ENCODE results near the gene ADAMTS2. TPM values are rescaled to one million over a fixed set of nuclear protein-coding genes. Genes with fewer than 3 reads are reported as not detected.

The ADAMTS2 gene
- total RNA-seq, 1 donor from 2014 or later: 0.29 TPM

- TF ChIP-seq CTCF (conservative IDR thresholded peaks at IDR 0.05; ENCODE audit: low read depth, low read length): no peak
- no peak for DNase-seq (ENCODE audit: low read depth)
- H3K4me3 ChIP-seq (ENCODE audit: low read depth, low read length): no peak overlapping the region
Measured at GRCh38 chr5:179227580-179228311, 117.5 kb downstream of the ADAMTS2 start.

- H3K4me3 ChIP-seq (ENCODE audit: low read depth, low read length): no peak overlapping the region
- DNase-seq (ENCODE audit: low read depth): no peak
- no peak for TF ChIP-seq CTCF (conservative IDR thresholded peaks at IDR 0.05; ENCODE audit: low read depth, low read length)
Measured at GRCh38 chr5:179227229-179227579, 118.1 kb downstream of the ADAMTS2 start.

GRCh38 chr5:179226696-179227095 lies 118.6 kb downstream of the ADAMTS2 start:
- DNase-seq (ENCODE audit: low read depth): no peak
- no peak for TF ChIP-seq CTCF (conservative IDR thresholded peaks at IDR 0.05; ENCODE audit: low read depth, low read length)

GRCh38 chr5:179225387-179225786 lies 119.9 kb downstream of the ADAMTS2 start:
- no peak overlapping the region for H3K4me3 ChIP-seq (ENCODE audit: low read depth, low read length)
- TF ChIP-seq CTCF (conservative IDR thresholded peaks at IDR 0.05; ENCODE audit: low read depth, low read length): no peak

More at GRCh38 chr5:179226696-179227095, 118.6 kb downstream of the ADAMTS2 start:
- H3K4me3 ChIP-seq (ENCODE audit: low read depth, low read length): no peak overlapping the region

GRCh38 chr5:179224741-179225140 lies 120.5 kb downstream of the ADAMTS2 start:
- DNase-seq (ENCODE audit: low read depth): no peak
- no peak overlapping the region for H3K4me3 ChIP-seq (ENCODE audit: low read depth, low read length)
- no peak for TF ChIP-seq CTCF (conservative IDR thresholded peaks at IDR 0.05; ENCODE audit: low read depth, low read length)

More at GRCh38 chr5:179225387-179225786, 119.9 kb downstream of the ADAMTS2 start:
- no peak for DNase-seq (ENCODE audit: low read depth)

GRCh38 chr5:179223961-179224360 lies 121.3 kb downstream of the ADAMTS2 start:
- TF ChIP-seq CTCF (conservative IDR thresholded peaks at IDR 0.05; ENCODE audit: low read depth, low read length): no peak
- no peak for DNase-seq (ENCODE audit: low read depth)
- H3K4me3 ChIP-seq (ENCODE audit: low read depth, low read length): no peak overlapping the region

- no peak for DNase-seq (ENCODE audit: low read depth)
- no peak for TF ChIP-seq CTCF (conservative IDR thresholded peaks at IDR 0.05; ENCODE audit: low read depth, low read length)
- no peak overlapping the region for H3K4me3 ChIP-seq (ENCODE audit: low read depth, low read length)
Measured at GRCh38 chr5:179223528-179223927, 121.7 kb downstream of the ADAMTS2 start.

Measured in epithelial cell of proximal tubule (primary cell).